Left ventricle myocardium inferior (tissue), 1 donor: ENCODE results near the gene PRDM10. TPM values are rescaled to one million over a fixed set of nuclear protein-coding genes. Genes with fewer than 3 reads are reported as not detected.
A peak's percentile ranks its signal among the peaks of the same experiment; 100 is the strongest.
"Not testable (repeated sequence)": the region's sequence is repeated elsewhere in the genome, so short reads cannot be mapped to it uniquely, and the experiment has no call there.

Experiments used
- DNase-seq: peaks from one replicate; pipeline ENCODE4 v3.0.0-alpha.2; 2020
- H3K27ac ChIP-seq: fragments of 200-600 bp; replicated peaks from 2 replicates; pipeline ENCODE4 v1.8.0; 2021
- H3K27me3 ChIP-seq: fragments of 200-600 bp; 2 replicates; pipeline ENCODE4 v1.8.0; 2021; ENCODE audit warnings: low read depth
- H3K36me3 ChIP-seq: fragments of 200-600 bp; 2 replicates; pipeline ENCODE4 v1.8.0; 2021
- H3K4me1 ChIP-seq: fragments of 200-600 bp; 2 replicates; pipeline ENCODE4 v1.8.0; 2021
- H3K4me3 ChIP-seq: fragments of 200-600 bp; 2 replicates; pipeline ENCODE4 v1.8.0; 2021; ENCODE audit warnings: mild to moderate bottlenecking, moderate library complexity
- H3K9me3 ChIP-seq: fragments of 200-600 bp; replicated peaks from 2 replicates; pipeline ENCODE4 v1.8.0; 2021
- CTCF ChIP-seq: fragments of 200-600 bp; IDR thresholded peaks from 2 replicates; pipeline ENCODE4 v1.8.0; 2021; ENCODE audit warnings: antibody characterized with exemption, mild to moderate bottlenecking, borderline replicate concordance
- intact Hi-C: fragments of 100-400 bp; cut with micrococcal nuclease; formaldehyde crosslinking; loops from one replicate; pipeline ENCODE4 v1.11.0; 2022
- total RNA-seq: library from RNA; stranded (reverse); fragmentation: NEBNext Ultra II Directional; extraction: Animal tissue kit (Norgen Biotek cat#: 25700); gene quantifications from one replicate; pipeline ENCODE4 v1.2.1, GENCODE V29; 2021
- donor health status: DM: no; HTN: yes; CAD: no; lungs with severe emphysema.

Gene PRDM10
- total RNA-seq, 1 donor from 2014 or later = 5.4 TPM

DNA sequence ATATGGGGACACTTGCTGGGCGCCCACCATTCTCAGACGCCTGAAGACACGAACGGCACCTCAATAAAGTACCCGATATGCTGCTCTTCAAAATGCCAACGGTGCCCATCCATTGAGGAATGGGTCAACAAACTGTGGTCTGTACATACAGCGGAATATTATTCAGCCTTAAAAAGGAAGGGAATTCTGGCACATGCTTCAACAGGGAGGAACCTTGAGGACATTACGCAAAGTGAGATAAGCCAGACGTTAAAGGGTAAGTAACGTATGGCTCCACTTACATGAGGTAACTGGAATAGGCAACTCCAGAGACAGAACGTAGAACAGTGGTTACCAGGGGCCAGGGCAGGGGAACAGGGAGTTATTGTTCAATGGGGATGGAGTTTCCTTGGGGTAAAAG lies 28.0 kb downstream of the PRDM10 start:
- H3K27ac ChIP-seq = no peak overlapping the region
- no peaks in the 10 kb centered on the region for H3K27me3 ChIP-seq
- H3K36me3 ChIP-seq = no peaks in the 10 kb centered on the region
- intact Hi-C loops = no loop called here
- no peaks in the 10 kb centered on the region for H3K9me3 ChIP-seq
- no peak for TF ChIP-seq CTCF
- H3K4me1 ChIP-seq = peaks cover 22% of the 10 kb centered on the region
- no peak for DNase-seq
- no peak overlapping the region for H3K4me3 ChIP-seq

- no peak overlapping the region for H3K27ac ChIP-seq
- no peaks in the 10 kb centered on the region for H3K36me3 ChIP-seq
- no peak overlapping the region for H3K4me3 ChIP-seq
- DNase-seq = no peak
- no peak for TF ChIP-seq CTCF
- peaks cover 22% of the 10 kb centered on the region for H3K4me1 ChIP-seq
- intact Hi-C loops = no loop called here
- H3K9me3 ChIP-seq = no peaks in the 10 kb centered on the region
- no peaks in the 10 kb centered on the region for H3K27me3 ChIP-seq
These were observed 28.4 kb downstream of the PRDM10 start for GRCh38 chr11:129974237-129974636.

GRCh38 chr11:129973809-129974208 lies 28.8 kb downstream of the PRDM10 start:
- peak; percentile 41 for DNase-seq
- Histone ChIP-seq H3K27me3 (no peaks in the 10 kb centered on the region), H3K4me3 (no peak overlapping the region), H3K27ac (no peak overlapping the region), H3K4me1 (peaks cover 22% of the 10 kb centered on the region), H3K36me3 (no peaks in the 10 kb centered on the region), H3K9me3 (no peaks in the 10 kb centered on the region)
- TF ChIP-seq CTCF = no peak
- intact Hi-C loops = no loop called here

- peaks cover 22% of the 10 kb centered on the region for H3K4me1 ChIP-seq
- intact Hi-C loops = no loop called here
- no peak for TF ChIP-seq CTCF
- H3K4me3 ChIP-seq = no peak overlapping the region
- no peak overlapping the region for H3K27ac ChIP-seq
- no peaks in the 10 kb centered on the region for H3K36me3 ChIP-seq
- H3K9me3 ChIP-seq = no peaks in the 10 kb centered on the region
- no peak for DNase-seq
- H3K27me3 ChIP-seq = no peaks in the 10 kb centered on the region
These were observed 29.6 kb downstream of the PRDM10 start for GRCh38 chr11:129973068-129973467.

DNA sequence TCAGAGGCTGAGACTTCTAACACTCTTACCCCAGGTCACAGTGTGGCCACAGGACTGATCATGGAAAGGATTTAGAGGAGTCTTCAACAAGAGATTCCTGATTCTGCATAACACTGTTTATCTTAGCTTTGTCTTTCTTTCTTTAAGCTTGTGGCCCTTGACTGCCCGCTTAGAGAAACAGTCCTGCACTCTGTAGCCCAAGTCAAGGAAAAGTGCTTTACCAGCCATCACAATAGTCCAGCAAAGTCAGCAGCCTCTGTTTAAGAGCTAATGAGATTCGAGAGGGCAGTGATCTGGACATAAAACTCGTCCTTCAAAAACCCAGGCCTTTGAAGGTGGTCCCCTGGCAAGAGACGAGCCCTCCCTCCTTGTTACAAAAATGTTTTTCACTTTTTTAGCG lies 30.0 kb downstream of the PRDM10 start:
- H3K4me1 ChIP-seq = peaks cover 22% of the 10 kb centered on the region
- TF ChIP-seq CTCF = no peak
- no peaks in the 10 kb centered on the region for H3K36me3 ChIP-seq
- no peaks in the 10 kb centered on the region for H3K9me3 ChIP-seq
- H3K27ac ChIP-seq = no peak overlapping the region
- H3K4me3 ChIP-seq = no peak overlapping the region
- H3K27me3 ChIP-seq = no peaks in the 10 kb centered on the region
- no peak for DNase-seq
- intact Hi-C loops = no loop called here

GRCh38 chr11:129971856-129972255 lies 30.8 kb downstream of the PRDM10 start:
- H3K27ac ChIP-seq, H3K27me3 ChIP-seq, H3K36me3 ChIP-seq, H3K9me3 ChIP-seq, H3K4me3 ChIP-seq, DNase-seq, intact Hi-C loops: not testable (repeated sequence)
- H3K4me1 ChIP-seq = peaks cover 22% of the 10 kb centered on the region
